H1 (cell line): Measurements from ENCODE around the gene ZMYM3. TPM values are rescaled to one million over a fixed set of nuclear protein-coding genes. Genes with fewer than 3 reads are reported as not detected.

Source experiments
- CBX5 ChIP-seq: fragments of 300-800, 300-1000 bp; sonication (generic); IDR thresholded peaks from 2 replicates; pipeline ENCODE4 v1.7.1; 2016; ENCODE audit warnings: antibody characterized with exemption, low read length, low read depth
- CHD1 ChIP-seq: IDR thresholded peaks from 2 replicates; pipeline ENCODE4 v1.6.1; 2012; ENCODE audit warnings: low read depth, low read length, improper control_type of control experiment
- EP300 ChIP-seq, 2 experiments: IDR thresholded peaks; 1 replicate in 1 of 2; 2 replicates in 1 of 2; pipeline ENCODE4 v1.6.1; 2011 to 2012; ENCODE audit warnings: low read depth in 2 of 2, low read length in 2 of 2, mild to moderate bottlenecking in 2 of 2, borderline replicate concordance in 1 of 2, inconsistent platforms in 1 of 2, moderate library complexity in 1 of 2
- KDM1A ChIP-seq: fragments of 200-600, 300-600 bp; sonication (generic); IDR thresholded peaks from 2 replicates; pipeline ENCODE4 v1.7.1; 2016; ENCODE audit warnings: mild to moderate bottlenecking, low read length, borderline replicate concordance
- MAX ChIP-seq: IDR thresholded peaks from 2 replicates; pipeline ENCODE4 v1.6.1; 2012; ENCODE audit warnings: inconsistent platforms
- POLR2A ChIP-seq, 2 experiments: IDR thresholded peaks; 1 replicate in 1 of 2; 2 replicates in 1 of 2; pipeline ENCODE4 v1.6.1; 2011; ENCODE audit warnings: low read depth in 2 of 2, low read length in 2 of 2, mild to moderate bottlenecking in 2 of 2; ENCODE audit errors: control extremely low read depth in 1 of 2
- SIX5 ChIP-seq: IDR thresholded peaks from 2 replicates; pipeline ENCODE4 v1.6.1; 2011; ENCODE audit warnings: mild to moderate bottlenecking, low read depth, low read length
- SP4 ChIP-seq: IDR thresholded peaks from 2 replicates; pipeline ENCODE4 v1.6.1; 2012; ENCODE audit warnings: low read length, inconsistent platforms
- TAF7 ChIP-seq: optimal IDR thresholded peaks from 2 replicates; pipeline ENCODE3; 2011; ENCODE audit warnings: low read depth, mild to moderate bottlenecking, inconsistent platforms, low read length, moderate library complexity, borderline replicate concordance
- polyA plus RNA-seq, 7 experiments: library from polyadenylated mRNA; depleted of rRNA in 3 of 7; stranded (reverse) in 5 of 7; unstranded in 2 of 7; fragments of >200 nt in 5 of 7; fragments of 200-250 nt in 2 of 7; gene quantifications; 1 replicate in 5 of 7; 2 replicates in 1 of 7; 4 replicates in 1 of 7; pipeline versions ENCODE4 v1.2.1 to v1.2.3, GENCODE V29; 2011 to 2013; ENCODE audit warnings: missing spikeins in 2 of 7, mixed read lengths in 2 of 7
- total RNA-seq: library from RNA; stranded (reverse); fragmentation: NEBNext Ultra II Directional; extraction: Animal tissue kit (Norgen Biotek cat#: 25700); gene quantifications from 2 replicates; pipeline ENCODE4 v1.2.1, GENCODE V29; 2021
- TF ChIP-seq, protein P1 (sequence below): fragments of 300-600 bp; sonication (generic); IDR thresholded peaks from 2 replicates; pipeline ENCODE4 v1.7.1; 2012; ENCODE audit warnings: low read length, moderate library complexity, mild to moderate bottlenecking, inconsistent platforms; ENCODE audit not compliant: insufficient replicate concordance

ZMYM3 gene
- total and polyA plus RNA-seq, 2 of the 8 experiments (the other 6 are each of a cell fraction or from before 2014, with no cell fraction given) = 56.7 to 82.0 TPM

GRCh38 chrX:71250841-71251240 is 3.1 kb downstream of the ZMYM3 start (continued):
- TF ChIP-seq, protein P1, sequence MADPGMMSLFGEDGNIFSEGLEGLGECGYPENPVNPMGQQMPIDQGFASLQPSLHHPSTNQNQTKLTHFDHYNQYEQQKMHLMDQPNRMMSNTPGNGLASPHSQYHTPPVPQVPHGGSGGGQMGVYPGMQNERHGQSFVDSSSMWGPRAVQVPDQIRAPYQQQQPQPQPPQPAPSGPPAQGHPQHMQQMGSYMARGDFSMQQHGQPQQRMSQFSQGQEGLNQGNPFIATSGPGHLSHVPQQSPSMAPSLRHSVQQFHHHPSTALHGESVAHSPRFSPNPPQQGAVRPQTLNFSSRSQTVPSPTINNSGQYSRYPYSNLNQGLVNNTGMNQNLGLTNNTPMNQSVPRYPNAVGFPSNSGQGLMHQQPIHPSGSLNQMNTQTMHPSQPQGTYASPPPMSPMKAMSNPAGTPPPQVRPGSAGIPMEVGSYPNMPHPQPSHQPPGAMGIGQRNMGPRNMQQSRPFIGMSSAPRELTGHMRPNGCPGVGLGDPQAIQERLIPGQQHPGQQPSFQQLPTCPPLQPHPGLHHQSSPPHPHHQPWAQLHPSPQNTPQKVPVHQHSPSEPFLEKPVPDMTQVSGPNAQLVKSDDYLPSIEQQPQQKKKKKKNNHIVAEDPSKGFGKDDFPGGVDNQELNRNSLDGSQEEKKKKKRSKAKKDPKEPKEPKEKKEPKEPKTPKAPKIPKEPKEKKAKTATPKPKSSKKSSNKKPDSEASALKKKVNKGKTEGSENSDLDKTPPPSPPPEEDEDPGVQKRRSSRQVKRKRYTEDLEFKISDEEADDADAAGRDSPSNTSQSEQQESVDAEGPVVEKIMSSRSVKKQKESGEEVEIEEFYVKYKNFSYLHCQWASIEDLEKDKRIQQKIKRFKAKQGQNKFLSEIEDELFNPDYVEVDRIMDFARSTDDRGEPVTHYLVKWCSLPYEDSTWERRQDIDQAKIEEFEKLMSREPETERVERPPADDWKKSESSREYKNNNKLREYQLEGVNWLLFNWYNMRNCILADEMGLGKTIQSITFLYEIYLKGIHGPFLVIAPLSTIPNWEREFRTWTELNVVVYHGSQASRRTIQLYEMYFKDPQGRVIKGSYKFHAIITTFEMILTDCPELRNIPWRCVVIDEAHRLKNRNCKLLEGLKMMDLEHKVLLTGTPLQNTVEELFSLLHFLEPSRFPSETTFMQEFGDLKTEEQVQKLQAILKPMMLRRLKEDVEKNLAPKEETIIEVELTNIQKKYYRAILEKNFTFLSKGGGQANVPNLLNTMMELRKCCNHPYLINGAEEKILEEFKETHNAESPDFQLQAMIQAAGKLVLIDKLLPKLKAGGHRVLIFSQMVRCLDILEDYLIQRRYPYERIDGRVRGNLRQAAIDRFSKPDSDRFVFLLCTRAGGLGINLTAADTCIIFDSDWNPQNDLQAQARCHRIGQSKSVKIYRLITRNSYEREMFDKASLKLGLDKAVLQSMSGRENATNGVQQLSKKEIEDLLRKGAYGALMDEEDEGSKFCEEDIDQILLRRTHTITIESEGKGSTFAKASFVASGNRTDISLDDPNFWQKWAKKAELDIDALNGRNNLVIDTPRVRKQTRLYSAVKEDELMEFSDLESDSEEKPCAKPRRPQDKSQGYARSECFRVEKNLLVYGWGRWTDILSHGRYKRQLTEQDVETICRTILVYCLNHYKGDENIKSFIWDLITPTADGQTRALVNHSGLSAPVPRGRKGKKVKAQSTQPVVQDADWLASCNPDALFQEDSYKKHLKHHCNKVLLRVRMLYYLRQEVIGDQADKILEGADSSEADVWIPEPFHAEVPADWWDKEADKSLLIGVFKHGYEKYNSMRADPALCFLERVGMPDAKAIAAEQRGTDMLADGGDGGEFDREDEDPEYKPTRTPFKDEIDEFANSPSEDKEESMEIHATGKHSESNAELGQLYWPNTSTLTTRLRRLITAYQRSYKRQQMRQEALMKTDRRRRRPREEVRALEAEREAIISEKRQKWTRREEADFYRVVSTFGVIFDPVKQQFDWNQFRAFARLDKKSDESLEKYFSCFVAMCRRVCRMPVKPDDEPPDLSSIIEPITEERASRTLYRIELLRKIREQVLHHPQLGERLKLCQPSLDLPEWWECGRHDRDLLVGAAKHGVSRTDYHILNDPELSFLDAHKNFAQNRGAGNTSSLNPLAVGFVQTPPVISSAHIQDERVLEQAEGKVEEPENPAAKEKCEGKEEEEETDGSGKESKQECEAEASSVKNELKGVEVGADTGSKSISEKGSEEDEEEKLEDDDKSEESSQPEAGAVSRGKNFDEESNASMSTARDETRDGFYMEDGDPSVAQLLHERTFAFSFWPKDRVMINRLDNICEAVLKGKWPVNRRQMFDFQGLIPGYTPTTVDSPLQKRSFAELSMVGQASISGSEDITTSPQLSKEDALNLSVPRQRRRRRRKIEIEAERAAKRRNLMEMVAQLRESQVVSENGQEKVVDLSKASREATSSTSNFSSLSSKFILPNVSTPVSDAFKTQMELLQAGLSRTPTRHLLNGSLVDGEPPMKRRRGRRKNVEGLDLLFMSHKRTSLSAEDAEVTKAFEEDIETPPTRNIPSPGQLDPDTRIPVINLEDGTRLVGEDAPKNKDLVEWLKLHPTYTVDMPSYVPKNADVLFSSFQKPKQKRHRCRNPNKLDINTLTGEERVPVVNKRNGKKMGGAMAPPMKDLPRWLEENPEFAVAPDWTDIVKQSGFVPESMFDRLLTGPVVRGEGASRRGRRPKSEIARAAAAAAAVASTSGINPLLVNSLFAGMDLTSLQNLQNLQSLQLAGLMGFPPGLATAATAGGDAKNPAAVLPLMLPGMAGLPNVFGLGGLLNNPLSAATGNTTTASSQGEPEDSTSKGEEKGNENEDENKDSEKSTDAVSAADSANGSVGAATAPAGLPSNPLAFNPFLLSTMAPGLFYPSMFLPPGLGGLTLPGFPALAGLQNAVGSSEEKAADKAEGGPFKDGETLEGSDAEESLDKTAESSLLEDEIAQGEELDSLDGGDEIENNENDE = no peak
- no peak for TF ChIP-seq KDM1A
- no peak for TF ChIP-seq TAF7
- no peak for TF ChIP-seq SP4
- TF ChIP-seq EP300 (IDR thresholded peaks at IDR 0.05; ENCODE audit: borderline replicate concordance in 1 of 2, low read depth in 2 of 2, low read length in 2 of 2) = no peak
- TF ChIP-seq MAX = no peak
- no peak for TF ChIP-seq CBX5
- TF ChIP-seq POLR2A (IDR thresholded peaks at IDR 0.05; ENCODE audit: control extremely low read depth in 1 of 2, low read depth in 2 of 2, low read length in 2 of 2) = no peak
- TF ChIP-seq CHD1 = no peak
- no peak for TF ChIP-seq SIX5
